Coronary artery (tissue), 2 donors: ENCODE data around the gene PIAS1.

Experiments used
- DNase-seq: peaks from one replicate; pipeline ENCODE4 v3.0.0-alpha.2; 2017; ENCODE audit warnings: low spot score
- H3K27ac ChIP-seq, 2 donors: fragments of 200-600 bp; sonication (generic); one replicate each; pipeline ENCODE4 v1.5.1; 2016 to 2019
- H3K4me3 ChIP-seq: fragments of 200-600 bp; sonication (generic); 2 replicates; pipeline ENCODE4 v1.5.1; 2016; ENCODE audit warnings: mild to moderate bottlenecking, moderate library complexity
- CTCF ChIP-seq: fragments of 200-600 bp; sonication (generic); IDR thresholded peaks from one replicate; pipeline ENCODE4 v1.5.1; 2019; ENCODE audit warnings: antibody characterized with exemption

Gene PIAS1

GRCh38 chr15:68227643-68228142 lies 173.6 kb downstream of the PIAS1 start:
- H3K4me3 ChIP-seq: no peak overlapping the region
- peak; percentile 43 for DNase-seq
- no peak for TF ChIP-seq CTCF
- H3K27ac ChIP-seq: no peak overlapping the region

- peak overlapping the region; percentile 63 to 79 for H3K27ac ChIP-seq
- peak overlapping the region; percentile 90 for H3K4me3 ChIP-seq
- peak; percentile 60 for DNase-seq
- no peak for TF ChIP-seq CTCF
Observed at GRCh38 chr15:68228143-68228970, 174.2 kb downstream of the PIAS1 start.

- no peak for TF ChIP-seq CTCF
- peak overlapping the region; percentile 63 to 79 for H3K27ac ChIP-seq
- H3K4me3 ChIP-seq: peak overlapping the region; percentile 90
- no peak for DNase-seq
Observed at GRCh38 chr15:68228971-68229385, 174.9 kb downstream of the PIAS1 start.

- DNase-seq: peak; percentile 89
- TF ChIP-seq CTCF: no peak
- Histone ChIP-seq H3K4me3 (peak within 1 kb of the TSS; percentile 90), H3K27ac (peak within 1 kb of the TSS; percentile 63 to 79)
Observed at GRCh38 chr15:68229386-68230156, 175.5 kb downstream of the PIAS1 start, which contains the start of gene CLN6. CLN6 (minus strand) TSS chr15:68229728; CDS start chr15:68229584, 144 bp downstream.

DNA sequence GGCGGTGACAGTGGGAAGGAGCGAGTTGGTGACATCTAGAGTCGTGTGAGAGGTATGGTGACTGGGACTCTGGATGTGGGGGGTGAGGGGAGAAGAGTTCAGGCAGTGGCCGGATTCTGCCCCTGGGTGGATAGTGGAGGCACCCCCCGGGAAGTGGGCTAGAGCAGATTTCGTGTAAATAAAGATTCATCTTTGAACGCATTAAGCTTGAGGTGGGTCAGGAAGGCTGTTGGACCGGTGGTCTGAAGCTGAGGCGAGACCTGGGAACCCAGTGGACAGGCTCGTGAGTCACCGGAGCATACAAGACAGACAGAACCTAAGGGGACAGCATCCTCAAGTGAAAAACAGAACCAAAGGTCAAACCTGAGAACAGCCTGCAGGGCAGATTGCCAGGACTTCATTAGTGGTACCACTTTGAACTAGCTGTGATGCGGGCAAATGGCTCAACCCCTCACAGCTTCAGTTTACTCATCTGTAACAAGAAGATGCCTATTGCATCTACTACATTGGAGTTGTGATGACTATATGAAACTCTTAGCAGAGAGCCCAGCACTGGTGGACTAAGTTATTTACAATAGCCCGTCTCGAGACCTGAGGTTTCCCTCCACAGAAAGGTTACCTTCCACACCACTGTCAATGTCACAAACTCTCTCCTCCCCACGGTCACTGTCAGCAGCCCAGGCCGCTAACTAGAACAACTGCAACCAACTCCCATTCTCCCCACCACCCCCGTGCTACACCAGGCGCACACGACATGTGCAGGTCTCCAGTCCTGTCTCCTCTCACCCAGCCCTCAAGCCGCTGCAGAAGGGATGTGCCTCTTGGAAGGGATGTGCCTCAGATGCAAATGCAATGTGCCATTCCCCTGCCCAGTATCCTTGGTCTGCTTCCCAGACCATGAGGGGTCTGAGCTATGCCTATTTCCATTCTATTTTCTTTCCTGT lies 176.3 kb downstream of the PIAS1 start:
- H3K4me3 ChIP-seq: peak overlapping the region; percentile 90
- no peak for TF ChIP-seq CTCF
- DNase-seq: no peak
- H3K27ac ChIP-seq: peak overlapping the region; percentile 63 to 79

DNA sequence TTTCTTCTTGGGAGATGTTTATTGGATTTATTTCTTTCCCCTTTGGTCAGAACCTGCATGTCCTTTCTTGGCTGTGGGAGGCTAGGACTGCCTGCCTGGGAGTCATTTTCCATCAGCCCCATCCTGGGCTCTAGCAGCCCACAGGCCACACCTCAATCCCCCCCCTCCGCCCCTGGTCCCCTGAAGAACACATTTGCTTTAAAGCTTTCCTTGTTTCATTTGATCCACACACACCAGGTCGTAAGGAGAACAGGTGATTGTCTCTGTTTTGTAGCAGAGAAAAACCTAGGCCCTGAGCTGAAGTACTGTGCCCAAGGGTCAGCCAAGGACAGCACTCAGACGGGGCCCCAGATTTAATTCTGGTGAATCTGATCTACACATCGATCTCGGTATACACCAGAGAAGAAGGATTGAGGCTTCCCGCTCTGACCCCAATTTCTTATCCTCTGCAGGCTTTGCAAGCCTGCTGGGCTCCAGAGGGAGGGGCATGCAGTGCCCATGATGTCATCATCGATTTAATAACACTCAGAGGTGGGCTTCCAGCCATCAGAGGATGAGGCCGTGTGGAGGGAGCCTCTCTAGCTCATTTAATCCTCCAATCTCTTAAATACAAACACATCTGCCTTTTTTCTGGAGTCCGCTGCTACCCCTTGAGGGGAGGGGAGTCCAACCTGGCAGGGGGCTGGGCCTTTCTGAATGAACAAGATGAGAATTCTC lies 177.1 kb downstream of the PIAS1 start:
- Histone ChIP-seq H3K4me3 (no peak overlapping the region), H3K27ac (no peak overlapping the region)
- TF ChIP-seq CTCF: no peak
- no peak for DNase-seq
